ENCODE measurements around the gene CTSZ.

The CTSZ gene

GRCh38 chr20:59007665-59008511 lies 834 bp upstream of the CTSZ start:
- TF ChIP-seq CTCF (conservative IDR thresholded peaks at IDR 0.05; ENCODE audit: low read depth, low read length) = no peak
- DNase-seq (ENCODE audit: low read depth) = no peak
- no peak overlapping the region for H3K4me3 ChIP-seq (ENCODE audit: low read length)

GRCh38 chr20:59006167-59006863 lies 739 bp downstream of the CTSZ start:
- peak overlapping the region; percentile 55 for H3K4me3 ChIP-seq (ENCODE audit: low read length)
- no peak for DNase-seq (ENCODE audit: low read depth)
- TF ChIP-seq CTCF (conservative IDR thresholded peaks at IDR 0.05; ENCODE audit: low read depth, low read length) = no peak

- no peak overlapping the region for H3K4me3 ChIP-seq (ENCODE audit: low read length)
- no peak for DNase-seq (ENCODE audit: low read depth)
- no peak for TF ChIP-seq CTCF (conservative IDR thresholded peaks at IDR 0.05; ENCODE audit: low read depth, low read length)
Measured at GRCh38 chr20:59005523-59006166, 1.4 kb downstream of the CTSZ start.

- DNase-seq (ENCODE audit: low read depth) = no peak
- H3K4me3 ChIP-seq (ENCODE audit: low read length) = no peak overlapping the region
- no peak for TF ChIP-seq CTCF (conservative IDR thresholded peaks at IDR 0.05; ENCODE audit: low read depth, low read length)
Measured at GRCh38 chr20:59004763-59005522, 2.1 kb downstream of the CTSZ start.

GRCh38 chr20:59004493-59004762 lies 2.6 kb downstream of the CTSZ start:
- no peak overlapping the region for H3K4me3 ChIP-seq (ENCODE audit: low read length)
- no peak for TF ChIP-seq CTCF (conservative IDR thresholded peaks at IDR 0.05; ENCODE audit: low read depth, low read length)
- DNase-seq (ENCODE audit: low read depth) = no peak

GRCh38 chr20:59003836-59004492 lies 3.1 kb downstream of the CTSZ start:
- TF ChIP-seq CTCF (conservative IDR thresholded peaks at IDR 0.05; ENCODE audit: low read depth, low read length) = no peak
- DNase-seq (ENCODE audit: low read depth) = no peak
- no peak overlapping the region for H3K4me3 ChIP-seq (ENCODE audit: low read length)
